Activated B cell treated with CpG ODN at 0.5 μM for 24 hours (primary cell): ENCODE data around the gene COPS9. TPM values are rescaled to one million over a fixed set of nuclear protein-coding genes. Genes with fewer than 3 reads are reported as not detected.
A peak's percentile ranks its signal among the peaks of the same experiment; 100 is the strongest.

ENCODE experiments used
- ATAC-seq: fragments of 200-7000 bp; cut with Tn5 transposase; one replicate; pipeline ENCODE4 v1.10.0; 2021; ENCODE audit warnings: low read depth, mild to moderate bottlenecking, moderate library complexity
- CTCF ChIA-PET: fragments of 350-600 bp; sonication (Branson Sonifier 250); formaldehyde crosslinking; loops from one replicate; lab custom pipeline; 2021; ENCODE audit warnings: antibody characterized with exemption; lab: Charles Lee
- POLR2A ChIA-PET: fragments of 350-600 bp; sonication (Branson Sonifier 250); formaldehyde crosslinking; loops from one replicate; lab custom pipeline; 2021; ENCODE audit warnings: antibody characterized with exemption; lab: Charles Lee
- DNase-seq: peaks from one replicate; pipeline ENCODE4 v3.0.0; 2022
- H3K27ac Mint-ChIP-seq: one replicate; pipeline ENCODE4 v1.8.0; 2020; ENCODE audit warnings: mixed read lengths
- H3K27me3 Mint-ChIP-seq: one replicate; pipeline ENCODE4 v1.8.0; 2021; ENCODE audit warnings: mixed read lengths
- H3K36me3 Mint-ChIP-seq: one replicate; pipeline ENCODE4 v1.8.0; 2021; ENCODE audit warnings: low read depth, mixed read lengths
- H3K4me1 Mint-ChIP-seq: one replicate; pipeline ENCODE4 v1.8.0; 2021; ENCODE audit warnings: mixed read lengths
- H3K4me3 Mint-ChIP-seq: one replicate; pipeline ENCODE4 v1.8.0; 2020; ENCODE audit warnings: mild to moderate bottlenecking, mixed read lengths
- H3K9me3 Mint-ChIP-seq: one replicate; pipeline ENCODE4 v1.8.0; 2020; ENCODE audit warnings: mixed read lengths
- CTCF ChIP-seq: fragments of 200-600 bp; IDR thresholded peaks from one replicate; pipeline ENCODE4 v1.8.0; 2022; ENCODE audit warnings: antibody characterized with exemption, mild to moderate bottlenecking
- intact Hi-C: fragments of 100-400 bp; cut with micrococcal nuclease; formaldehyde crosslinking; loops from one replicate; pipeline ENCODE4 v1.15.1; 2024
- total RNA-seq: library from RNA; stranded (reverse); gene quantifications from 2 replicates; pipeline ENCODE4 v1.2.3, GENCODE V29; 2022

COPS9 gene
- total RNA-seq, 1 donor from 2014 or later: 78.6 TPM

- Mint-ChIP-seq H3K36me3 (peaks cover 32% of the 10 kb centered on the region), H3K4me3 (peak overlapping the region; percentile 88), H3K9me3 (no peaks in the 10 kb centered on the region), H3K27ac (peak overlapping the region; percentile 6), H3K4me1 (peaks cover 27% of the 10 kb centered on the region), H3K27me3 (peaks cover 5% of the 10 kb centered on the region)
- TF ChIP-seq CTCF: no peak
- ChIA-PET POLR2A (no interaction called here), CTCF (no interaction called here)
- DNase-seq: no peak
- ATAC-seq: peak; percentile 5
- intact Hi-C loops: loop anchor here (1.0 to 10.0 kb wide), 6 partner anchors 110 to 1749 kb away; partner anchors contain the start of genes GPC1, HDAC4, NDUFA10 and STK25
These were observed 446 bp downstream of the COPS9 start for GRCh38 chr2:240135706-240136012.

DNA sequence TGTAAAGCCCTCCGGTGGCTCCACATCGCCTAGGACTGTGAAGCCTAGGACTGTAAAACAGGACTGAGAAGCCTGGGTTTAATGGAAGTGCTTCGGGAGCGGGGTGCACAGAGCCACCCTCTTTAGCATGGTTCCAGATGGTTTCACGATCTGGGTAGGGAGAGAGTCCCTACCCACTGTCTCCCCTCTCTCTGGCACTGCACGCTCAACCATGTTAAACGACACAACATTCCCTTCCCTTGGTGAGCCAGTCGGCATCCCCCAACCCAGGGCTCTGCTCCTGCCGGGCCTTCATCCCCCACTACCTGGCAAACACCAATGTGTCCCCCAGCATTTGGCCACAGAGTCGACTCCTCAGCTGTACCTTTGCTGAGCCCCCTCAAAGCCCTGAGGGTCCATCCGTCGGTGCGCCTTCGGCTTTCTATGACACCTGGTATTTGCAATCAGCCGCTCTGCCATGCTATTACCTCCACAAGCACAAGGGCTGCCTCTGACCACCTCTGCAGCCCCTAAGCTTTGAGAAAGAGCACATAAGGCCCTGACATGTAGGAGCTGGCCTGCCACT is 1.1 kb downstream of the COPS9 start:
- intact Hi-C loops: loop anchor here (5.0 to 10.0 kb wide), 4 partner anchors 200 to 1750 kb away; partner anchors contain the start of genes HDAC4 and STK25
- no peak for TF ChIP-seq CTCF
- DNase-seq (no peak), ATAC-seq (no peak)
- Mint-ChIP-seq H3K4me1 (peaks cover 27% of the 10 kb centered on the region), H3K4me3 (peak overlapping the region; percentile 88), H3K9me3 (no peaks in the 10 kb centered on the region), H3K27ac (no peak overlapping the region), H3K27me3 (peaks cover 3% of the 10 kb centered on the region), H3K36me3 (peaks cover 39% of the 10 kb centered on the region)
- CTCF ChIA-PET: no interaction called here
- POLR2A ChIA-PET: interaction anchor here (0.9 kb wide), 1 partner anchor 109 kb away, joined by 4 read pairs; no protein-coding TSS in a partner anchor

- Mint-ChIP-seq H3K4me1 (peaks cover 27% of the 10 kb centered on the region), H3K36me3 (peaks cover 44% of the 10 kb centered on the region), H3K9me3 (no peaks in the 10 kb centered on the region), H3K27me3 (peaks cover 3% of the 10 kb centered on the region), H3K27ac (no peak overlapping the region), H3K4me3 (peak overlapping the region; percentile 88)
- ATAC-seq (no peak), DNase-seq (no peak)
- POLR2A ChIA-PET: interaction anchor here (0.9 kb wide), 1 partner anchor 108 kb away, joined by 4 read pairs; no protein-coding TSS in a partner anchor
- intact Hi-C loops: loop anchor here (10.0 kb wide), 3 partner anchors 200 to 1750 kb away; partner anchors contain the start of gene STK25
- no peak for TF ChIP-seq CTCF
- CTCF ChIA-PET: no interaction called here
These were observed 1.6 kb downstream of the COPS9 start for GRCh38 chr2:240134466-240134865.

- H3K27ac Mint-ChIP-seq: no peak overlapping the region
- CTCF ChIA-PET: no interaction called here
- peaks cover 27% of the 10 kb centered on the region for H3K4me1 Mint-ChIP-seq
- no peak for DNase-seq
- H3K9me3 Mint-ChIP-seq: no peaks in the 10 kb centered on the region
- no peak overlapping the region for H3K4me3 Mint-ChIP-seq
- intact Hi-C loops: loop anchor here (10.0 kb wide), 3 partner anchors 199 to 1751 kb away; partner anchors contain the start of gene STK25
- TF ChIP-seq CTCF: no peak
- POLR2A ChIA-PET: no interaction called here
- peaks cover 55% of the 10 kb centered on the region for H3K36me3 Mint-ChIP-seq
- no peak for ATAC-seq
- no peaks in the 10 kb centered on the region for H3K27me3 Mint-ChIP-seq
These were observed 2.7 kb downstream of the COPS9 start for GRCh38 chr2:240133401-240133800.

- ATAC-seq (no peak), DNase-seq (no peak)
- H3K4me3 Mint-ChIP-seq: no peak overlapping the region
- peaks cover 27% of the 10 kb centered on the region for H3K4me1 Mint-ChIP-seq
- H3K27me3 Mint-ChIP-seq: no peaks in the 10 kb centered on the region
- H3K27ac Mint-ChIP-seq: no peak overlapping the region
- no peak for TF ChIP-seq CTCF
- peaks cover 63% of the 10 kb centered on the region for H3K36me3 Mint-ChIP-seq
- intact Hi-C loops: loop anchor here (10.0 kb wide), 3 partner anchors 198 to 1752 kb away; partner anchors contain the start of gene STK25
- ChIA-PET POLR2A (no interaction called here), CTCF (no interaction called here)
- H3K9me3 Mint-ChIP-seq: no peaks in the 10 kb centered on the region
These were observed 3.5 kb downstream of the COPS9 start for GRCh38 chr2:240132651-240132980.
